ENCODE results near the gene ZNF398. TPM values are rescaled to one million over a fixed set of nuclear protein-coding genes. Genes with fewer than 3 reads are reported as not detected.

The ZNF398 gene
- total and polyA plus RNA-seq, 11 donors, result 2.1 to 14.4 (median 8.4) TPM

DNA sequence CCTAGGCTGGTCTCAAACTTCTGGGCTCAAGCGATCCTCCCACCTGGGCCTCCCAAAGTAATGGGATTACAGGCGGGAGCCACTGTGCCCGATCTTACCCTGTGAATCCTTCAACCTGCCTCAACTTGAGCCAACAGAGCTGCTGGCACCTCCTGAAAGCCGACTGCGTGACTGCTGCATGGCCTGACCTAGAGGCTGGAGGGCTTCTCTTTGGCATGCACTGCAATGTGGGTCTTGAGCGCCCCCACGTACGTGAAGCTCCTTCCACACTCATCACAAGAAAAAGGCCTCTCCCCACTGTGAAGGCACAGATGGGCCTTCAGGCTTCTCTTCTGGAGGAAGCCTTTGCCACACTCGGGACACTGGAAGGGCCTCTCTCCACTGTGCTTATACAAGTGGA lies 43.8 kb upstream of the ZNF398 start:
- peaks cover 0 to 3% (median 0%) of the 10 kb centered on the region in 9 donors for H3K36me3 ChIP-seq
- DNase-seq, result no peak
- H3K4me3 ChIP-seq, result no peak overlapping the region
- intact Hi-C loops (cut with DNase I), result no loop called here
- no peak overlapping the region for H3K27ac ChIP-seq
- H3K4me1 ChIP-seq, result no peaks in the 10 kb centered on the region
- WGBS, 4 donors, result 92 to 95% (median 95%) methylated on average over 5 to 9 of the region's 9 CpGs
- H3K9me3 ChIP-seq, result no peaks in the 10 kb centered on the region
- no peaks in the 10 kb centered on the region for H3K27me3 ChIP-seq
- ATAC-seq, result no peak
- TF ChIP-seq, protein P1, sequence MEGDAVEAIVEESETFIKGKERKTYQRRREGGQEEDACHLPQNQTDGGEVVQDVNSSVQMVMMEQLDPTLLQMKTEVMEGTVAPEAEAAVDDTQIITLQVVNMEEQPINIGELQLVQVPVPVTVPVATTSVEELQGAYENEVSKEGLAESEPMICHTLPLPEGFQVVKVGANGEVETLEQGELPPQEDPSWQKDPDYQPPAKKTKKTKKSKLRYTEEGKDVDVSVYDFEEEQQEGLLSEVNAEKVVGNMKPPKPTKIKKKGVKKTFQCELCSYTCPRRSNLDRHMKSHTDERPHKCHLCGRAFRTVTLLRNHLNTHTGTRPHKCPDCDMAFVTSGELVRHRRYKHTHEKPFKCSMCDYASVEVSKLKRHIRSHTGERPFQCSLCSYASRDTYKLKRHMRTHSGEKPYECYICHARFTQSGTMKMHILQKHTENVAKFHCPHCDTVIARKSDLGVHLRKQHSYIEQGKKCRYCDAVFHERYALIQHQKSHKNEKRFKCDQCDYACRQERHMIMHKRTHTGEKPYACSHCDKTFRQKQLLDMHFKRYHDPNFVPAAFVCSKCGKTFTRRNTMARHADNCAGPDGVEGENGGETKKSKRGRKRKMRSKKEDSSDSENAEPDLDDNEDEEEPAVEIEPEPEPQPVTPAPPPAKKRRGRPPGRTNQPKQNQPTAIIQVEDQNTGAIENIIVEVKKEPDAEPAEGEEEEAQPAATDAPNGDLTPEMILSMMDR (IDR thresholded peaks at IDR 0.05), result no peak
- no peak for TF ChIP-seq POLR2A (IDR thresholded peaks at IDR 0.05)

DNA sequence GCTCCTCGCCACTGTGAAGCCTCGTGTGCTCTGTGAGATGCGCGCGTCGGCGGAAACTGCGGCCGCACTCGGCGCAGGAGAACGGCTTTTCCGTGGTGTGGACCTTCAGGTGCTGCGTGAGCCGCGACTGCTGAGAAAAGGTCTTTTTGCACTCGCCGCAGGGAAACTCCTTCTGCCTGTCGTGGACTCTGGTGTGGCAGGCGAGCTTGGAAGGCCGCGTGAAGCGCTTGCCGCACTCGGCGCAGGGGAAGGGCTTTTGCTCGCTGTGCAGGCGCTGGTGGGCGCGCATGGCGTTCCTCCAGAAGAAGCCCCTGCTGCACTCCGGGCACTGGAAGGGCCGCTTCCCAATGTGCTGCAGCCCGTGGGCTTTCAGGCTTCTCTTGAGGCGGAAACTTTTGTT lies 43.0 kb upstream of the ZNF398 start:
- H3K9me3 ChIP-seq, result no peaks in the 10 kb centered on the region
- H3K27me3 ChIP-seq, result no peaks in the 10 kb centered on the region
- WGBS, 4 donors, result 97 to 99% (median 97%) methylated on average over 31 to 35 of the region's 35 CpGs
- no peak for DNase-seq
- ATAC-seq, result peak in 1 of 4 donors; percentile 15
- no peak overlapping the region for H3K4me3 ChIP-seq
- H3K4me1 ChIP-seq, result no peaks in the 10 kb centered on the region
- H3K36me3 ChIP-seq, result peaks cover 0 to 3% (median 0%) of the 10 kb centered on the region in 9 donors
- H3K27ac ChIP-seq, result no peak overlapping the region
- intact Hi-C loops (cut with DNase I), result no loop called here
- TF ChIP-seq POLR2A (IDR thresholded peaks at IDR 0.05), result no peak
- TF ChIP-seq, protein P1 (IDR thresholded peaks at IDR 0.05), result no peak

DNA sequence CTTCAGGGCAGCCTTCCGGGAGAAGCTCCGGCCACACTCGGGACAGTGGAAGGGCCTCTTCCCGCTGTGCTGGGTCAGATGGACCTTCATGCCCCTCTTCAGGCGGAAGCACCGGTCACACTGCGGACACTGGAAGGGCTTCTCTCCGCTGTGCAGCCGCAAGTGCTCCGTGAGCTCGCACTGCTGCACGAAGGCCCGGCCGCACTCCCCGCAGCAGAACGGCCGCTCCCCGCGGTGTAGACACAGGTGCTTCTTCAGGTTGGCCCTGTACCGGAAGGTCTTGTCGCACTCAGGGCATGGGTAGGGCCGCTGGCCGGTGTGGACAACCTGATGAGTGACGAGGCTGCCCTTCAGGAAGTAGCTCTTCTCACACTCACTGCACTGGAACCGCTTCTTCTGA lies 42.5 kb upstream of the ZNF398 start:
- no peak for ATAC-seq

DNA sequence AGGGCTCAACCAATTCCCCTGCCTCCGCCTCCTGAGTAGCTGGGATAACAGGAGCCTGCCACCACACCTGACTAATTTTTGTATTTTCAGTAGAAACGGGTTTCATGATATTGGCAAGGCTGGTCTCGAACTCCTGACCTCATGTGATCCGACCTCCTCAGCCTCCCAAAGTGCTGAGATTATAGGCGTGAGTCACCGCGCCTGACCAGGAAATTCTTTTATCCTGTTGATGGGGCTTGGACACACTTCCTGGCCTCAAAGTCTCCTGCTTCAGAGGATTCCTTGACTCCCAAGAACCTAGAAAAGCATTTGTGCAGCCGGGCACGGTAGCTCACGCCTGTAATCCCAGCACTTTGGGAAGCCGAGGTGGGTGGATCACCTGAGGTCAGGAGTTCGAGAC lies 37.3 kb upstream of the ZNF398 start:
- intact Hi-C loops (cut with DNase I), result no loop called here
- H3K27me3 ChIP-seq, result no peaks in the 10 kb centered on the region
- H3K27ac ChIP-seq, result no peak overlapping the region
- 82 to 94% (median 89%) methylated on average over 9 to 12 of the region's 12 CpGs for WGBS, 4 donors
- no peaks in the 10 kb centered on the region for H3K4me1 ChIP-seq
- peaks cover 0 to 5% (median 0%) of the 10 kb centered on the region in 9 donors for H3K36me3 ChIP-seq
- DNase-seq (no peak), ATAC-seq (no peak)
- no peak overlapping the region for H3K4me3 ChIP-seq
- TF ChIP-seq, protein P1 (IDR thresholded peaks at IDR 0.05), result no peak
- no peak for TF ChIP-seq POLR2A (IDR thresholded peaks at IDR 0.05)
- H3K9me3 ChIP-seq, result no peaks in the 10 kb centered on the region

More for the DNA sequence above, 42.5 kb upstream of the ZNF398 start:
- no peak for DNase-seq
- H3K36me3 ChIP-seq, result peaks cover 0 to 3% (median 0%) of the 10 kb centered on the region in 9 donors
- H3K27me3 ChIP-seq, result no peaks in the 10 kb centered on the region
- TF ChIP-seq POLR2A (IDR thresholded peaks at IDR 0.05), result no peak
- TF ChIP-seq, protein P1 (IDR thresholded peaks at IDR 0.05), result no peak
- no peaks in the 10 kb centered on the region for H3K9me3 ChIP-seq
- WGBS, 4 donors, result 94 to 96% (median 94%) methylated on average over 14 to 25 of the region's 25 CpGs
- H3K4me3 ChIP-seq, result no peak overlapping the region
- intact Hi-C loops (cut with DNase I), result no loop called here
- no peak overlapping the region for H3K27ac ChIP-seq
- H3K4me1 ChIP-seq, result no peaks in the 10 kb centered on the region
